ENCODE data around the gene PLCH2.

PLCH2 gene

DNA sequence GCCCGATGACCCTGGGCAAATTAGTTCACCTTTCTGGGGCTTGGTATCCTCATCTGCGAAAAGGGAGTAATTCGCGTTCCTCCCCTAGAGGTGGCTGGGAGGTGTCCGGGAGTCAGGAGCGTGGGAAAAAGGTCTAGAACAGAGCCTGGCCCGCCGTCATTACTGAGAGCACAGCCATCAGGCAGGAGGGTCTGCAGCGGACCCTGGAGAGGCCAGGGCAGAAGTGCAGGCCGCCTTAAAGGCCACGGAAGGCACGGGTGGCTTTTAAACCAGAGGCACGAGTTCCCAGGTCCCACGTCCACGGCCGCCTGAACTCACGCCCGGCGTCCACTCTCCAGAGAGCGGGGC is 49.5 kb downstream of the PLCH2 start:
- Histone ChIP-seq H3K9ac (ENCODE audit: low read depth in 1 of 2, low read length in 2 of 2) (peak overlapping the region; percentile 74 to 80), H3K36me3 (ENCODE audit: control insufficient read depth in 2 of 2, insufficient read depth in 2 of 2, low read length in 2 of 2) (peaks cover 6 to 11% of the 10 kb centered on the region in 2 donors), H3K4me3 (ENCODE audit: low read length in 2 of 2) (peak overlapping the region; percentile 80 to 83), H3K27ac (ENCODE audit: low read depth in 2 of 2, low read length in 2 of 2) (peak overlapping the region in 1 of 2 donors; percentile 53), H3K27me3 (ENCODE audit: control insufficient read depth in 2 of 2, insufficient read depth in 2 of 2, low read length in 2 of 2) (no peaks in the 10 kb centered on the region), H3K9me3 (ENCODE audit: control insufficient read depth in 2 of 2, low read length in 2 of 2) (no peaks in the 10 kb centered on the region), H3K4me1 (ENCODE audit: control insufficient read depth in 2 of 2, insufficient read depth in 2 of 2, low read length in 2 of 2) (peaks cover 32 to 35% of the 10 kb centered on the region in 2 donors)

- H3K27me3 ChIP-seq (ENCODE audit: control insufficient read depth in 2 of 2, insufficient read depth in 2 of 2, low read length in 2 of 2), result peaks cover 0 to 3% of the 10 kb centered on the region in 2 donors
- H3K4me3 ChIP-seq (ENCODE audit: low read length in 2 of 2), result peak within 1 kb of the TSS; percentile 80 to 83
- H3K9ac ChIP-seq (ENCODE audit: low read depth in 1 of 2, low read length in 2 of 2), result peak within 1 kb of the TSS; percentile 74 to 80
- H3K9me3 ChIP-seq (ENCODE audit: control insufficient read depth in 2 of 2, low read length in 2 of 2), result no peaks in the 10 kb centered on the region
- H3K4me1 ChIP-seq (ENCODE audit: control insufficient read depth in 2 of 2, insufficient read depth in 2 of 2, low read length in 2 of 2), result peaks cover 38 to 41% of the 10 kb centered on the region in 2 donors
- peak within 1 kb of the TSS; percentile 53 to 65 for H3K27ac ChIP-seq (ENCODE audit: low read depth in 2 of 2, low read length in 2 of 2)
- H3K36me3 ChIP-seq (ENCODE audit: control insufficient read depth in 2 of 2, insufficient read depth in 2 of 2, low read length in 2 of 2), result peaks cover 0 to 5% of the 10 kb centered on the region in 2 donors
Measured at GRCh38 chr1:2525920-2526823, 50.1 kb downstream of the PLCH2 start, which contains the start of gene PANK4. Gene PANK4, minus strand, starts transcription at chr1:2526596. Its CDS starts 9 bp downstream, at chr1:2526587.

DNA sequence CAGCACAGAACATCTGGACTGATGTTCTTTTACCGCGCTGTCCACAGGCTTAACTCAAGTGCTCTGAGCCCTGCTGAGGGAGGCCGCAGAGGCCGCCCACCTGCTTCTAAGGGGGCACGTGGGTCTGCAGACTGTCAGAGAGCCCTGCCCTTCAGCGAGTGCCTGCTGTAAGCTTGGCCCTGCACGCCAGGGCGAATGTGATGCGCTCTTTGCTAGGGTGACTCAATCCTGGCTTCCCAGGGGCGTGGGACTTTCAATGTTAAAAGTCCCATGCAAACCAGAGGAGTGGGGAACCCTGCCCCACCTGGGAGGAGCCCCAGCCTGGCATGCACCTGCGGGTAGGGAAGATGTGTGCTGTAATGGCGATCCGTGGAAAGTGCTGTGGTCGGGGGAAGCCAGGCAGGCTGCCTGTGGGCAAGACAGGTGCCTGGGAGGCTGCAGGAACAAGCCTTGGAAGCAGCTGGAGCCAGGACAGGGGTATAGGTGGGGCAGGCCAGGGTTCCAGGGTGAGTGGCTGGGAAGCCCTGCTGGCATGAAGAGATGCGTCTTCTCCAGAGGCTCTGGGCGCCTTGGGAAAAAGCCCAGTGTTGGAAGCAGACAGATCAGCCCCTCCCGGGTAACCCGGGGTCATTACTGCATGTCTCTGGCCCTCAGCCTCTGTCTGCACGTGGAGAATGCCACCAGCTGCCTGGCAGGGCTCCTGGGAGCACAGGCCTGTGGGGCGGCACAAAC is 50.9 kb downstream of the PLCH2 start:
- no peak overlapping the region for H3K27ac ChIP-seq (ENCODE audit: low read depth in 2 of 2, low read length in 2 of 2)
- no peaks in the 10 kb centered on the region for H3K36me3 ChIP-seq (ENCODE audit: control insufficient read depth in 2 of 2, insufficient read depth in 2 of 2, low read length in 2 of 2)
- peak overlapping the region in 1 of 2 donors; percentile 41 for H3K4me3 ChIP-seq (ENCODE audit: low read length in 2 of 2)
- H3K9ac ChIP-seq (ENCODE audit: low read depth in 1 of 2, low read length in 2 of 2), result no peak overlapping the region
- no peaks in the 10 kb centered on the region for H3K9me3 ChIP-seq (ENCODE audit: control insufficient read depth in 2 of 2, low read length in 2 of 2)
- peaks cover 40 to 45% of the 10 kb centered on the region in 2 donors for H3K4me1 ChIP-seq (ENCODE audit: control insufficient read depth in 2 of 2, insufficient read depth in 2 of 2, low read length in 2 of 2)
- peaks cover 4 to 10% of the 10 kb centered on the region in 2 donors for H3K27me3 ChIP-seq (ENCODE audit: control insufficient read depth in 2 of 2, insufficient read depth in 2 of 2, low read length in 2 of 2)

GRCh38 chr1:2527556-2527860 is 51.4 kb downstream of the PLCH2 start:
- Histone ChIP-seq H3K4me1 (ENCODE audit: control insufficient read depth in 2 of 2, insufficient read depth in 2 of 2, low read length in 2 of 2) (peaks cover 40 to 45% of the 10 kb centered on the region in 2 donors), H3K27ac (ENCODE audit: low read depth in 2 of 2, low read length in 2 of 2) (no peak overlapping the region), H3K4me3 (ENCODE audit: low read length in 2 of 2) (no peak overlapping the region), H3K27me3 (ENCODE audit: control insufficient read depth in 2 of 2, insufficient read depth in 2 of 2, low read length in 2 of 2) (peaks cover 4 to 12% of the 10 kb centered on the region in 2 donors), H3K36me3 (ENCODE audit: control insufficient read depth in 2 of 2, insufficient read depth in 2 of 2, low read length in 2 of 2) (no peaks in the 10 kb centered on the region), H3K9me3 (ENCODE audit: control insufficient read depth in 2 of 2, low read length in 2 of 2) (no peaks in the 10 kb centered on the region), H3K9ac (ENCODE audit: low read depth in 1 of 2, low read length in 2 of 2) (no peak overlapping the region)

DNA sequence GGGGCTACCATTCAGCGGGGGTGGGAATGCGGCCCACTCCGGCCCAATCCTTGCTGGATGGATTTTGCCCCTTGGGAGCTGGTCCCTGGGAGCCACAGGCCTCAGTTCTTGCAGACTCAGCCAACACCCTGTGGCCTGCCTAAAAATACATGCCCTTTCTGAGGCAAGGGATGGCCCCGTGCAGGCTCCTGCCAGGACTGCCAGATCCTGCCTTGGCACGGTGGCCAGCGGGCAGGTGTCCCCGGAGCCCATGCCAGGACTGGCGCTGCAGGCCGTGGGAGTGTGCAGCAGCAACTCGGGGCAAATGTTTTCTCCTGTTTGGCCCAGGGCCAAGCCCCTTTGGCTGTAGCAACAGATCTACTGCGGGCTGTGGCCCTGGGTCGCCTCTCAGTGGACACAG is 51.9 kb downstream of the PLCH2 start:
- no peaks in the 10 kb centered on the region for H3K9me3 ChIP-seq (ENCODE audit: control insufficient read depth in 2 of 2, low read length in 2 of 2)
- H3K27ac ChIP-seq (ENCODE audit: low read depth in 2 of 2, low read length in 2 of 2), result no peak overlapping the region
- H3K36me3 ChIP-seq (ENCODE audit: control insufficient read depth in 2 of 2, insufficient read depth in 2 of 2, low read length in 2 of 2), result no peaks in the 10 kb centered on the region
- H3K4me3 ChIP-seq (ENCODE audit: low read length in 2 of 2), result no peak overlapping the region
- H3K27me3 ChIP-seq (ENCODE audit: control insufficient read depth in 2 of 2, insufficient read depth in 2 of 2, low read length in 2 of 2), result peaks cover 5 to 12% of the 10 kb centered on the region in 2 donors
- H3K9ac ChIP-seq (ENCODE audit: low read depth in 1 of 2, low read length in 2 of 2), result no peak overlapping the region
- peaks cover 40 to 45% of the 10 kb centered on the region in 2 donors for H3K4me1 ChIP-seq (ENCODE audit: control insufficient read depth in 2 of 2, insufficient read depth in 2 of 2, low read length in 2 of 2)

DNA sequence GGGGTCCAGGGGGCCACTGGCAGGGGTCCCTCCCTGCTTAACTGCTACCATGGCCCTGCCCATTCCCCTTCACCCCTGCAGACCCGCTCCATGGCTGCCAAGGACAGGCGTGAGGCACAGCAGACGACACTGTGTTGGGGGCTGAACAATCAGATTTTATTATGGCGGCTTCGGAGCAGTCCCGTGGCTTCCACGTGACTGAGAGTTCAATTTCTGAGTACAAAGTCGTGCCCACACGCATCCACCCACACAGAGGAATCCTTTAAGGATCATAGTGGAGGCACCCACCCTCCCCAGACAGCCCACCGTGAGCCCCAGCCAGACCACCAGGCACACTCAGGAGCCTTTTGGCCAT is 52.5 kb downstream of the PLCH2 start:
- Histone ChIP-seq H3K27me3 (ENCODE audit: control insufficient read depth in 2 of 2, insufficient read depth in 2 of 2, low read length in 2 of 2) (peaks cover 7 to 12% of the 10 kb centered on the region in 2 donors), H3K4me1 (ENCODE audit: control insufficient read depth in 2 of 2, insufficient read depth in 2 of 2, low read length in 2 of 2) (peaks cover 40 to 43% of the 10 kb centered on the region in 2 donors), H3K36me3 (ENCODE audit: control insufficient read depth in 2 of 2, insufficient read depth in 2 of 2, low read length in 2 of 2) (no peaks in the 10 kb centered on the region), H3K4me3 (ENCODE audit: low read length in 2 of 2) (peak overlapping the region in 1 of 2 donors; percentile 20), H3K9me3 (ENCODE audit: control insufficient read depth in 2 of 2, low read length in 2 of 2) (no peaks in the 10 kb centered on the region), H3K27ac (ENCODE audit: low read depth in 2 of 2, low read length in 2 of 2) (peak overlapping the region in 1 of 2 donors; percentile 58), H3K9ac (ENCODE audit: low read depth in 1 of 2, low read length in 2 of 2) (peak overlapping the region in 1 of 2 donors; percentile 51)

DNA sequence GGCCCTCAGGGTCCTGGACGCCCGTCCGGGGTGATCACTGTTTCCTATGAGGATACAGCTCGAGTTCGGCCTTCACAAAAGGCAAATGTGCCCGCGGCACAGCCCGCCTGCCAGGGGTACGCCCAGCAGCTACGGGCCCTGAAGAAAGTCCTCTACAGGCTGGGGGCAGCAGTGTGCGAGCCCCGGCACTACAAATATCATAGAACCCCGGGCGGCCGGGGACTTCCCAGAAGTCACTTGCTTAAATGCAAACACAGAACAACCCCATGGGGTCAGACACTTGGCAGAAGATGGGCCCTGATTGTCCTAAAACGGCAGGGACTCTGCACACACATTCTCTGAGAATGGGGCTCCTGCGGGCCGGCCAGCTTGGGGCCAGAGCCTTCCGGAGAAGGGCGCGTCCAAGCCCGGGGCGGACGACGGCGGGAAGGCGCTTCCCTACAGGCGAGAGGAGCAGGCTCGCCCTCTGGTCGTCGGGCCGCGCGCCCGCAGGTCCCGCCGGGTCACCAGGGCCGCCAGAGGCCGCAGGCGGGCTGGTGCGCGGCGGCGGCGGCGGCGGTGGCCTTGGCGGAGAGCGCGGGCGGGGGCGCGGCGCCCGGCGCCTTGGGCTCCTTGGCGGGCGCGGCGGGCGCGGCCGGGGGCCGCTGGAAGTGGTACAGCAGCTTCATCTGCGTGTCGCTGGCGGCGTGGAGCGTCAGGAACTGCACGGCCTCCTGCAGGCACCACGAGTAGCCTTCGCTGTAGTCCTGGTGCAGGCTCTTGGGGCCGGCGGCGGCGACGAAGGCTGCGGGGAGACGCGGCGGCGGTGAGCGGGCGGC is 53.1 kb downstream of the PLCH2 start:
- no peaks in the 10 kb centered on the region for H3K36me3 ChIP-seq (ENCODE audit: control insufficient read depth in 2 of 2, insufficient read depth in 2 of 2, low read length in 2 of 2)
- H3K9ac ChIP-seq (ENCODE audit: low read depth in 1 of 2, low read length in 2 of 2), result peak overlapping the region; percentile 32 to 51
- H3K27ac ChIP-seq (ENCODE audit: low read depth in 2 of 2, low read length in 2 of 2), result peak overlapping the region; percentile 58 to 62
- peaks cover 7 to 12% of the 10 kb centered on the region in 2 donors for H3K27me3 ChIP-seq (ENCODE audit: control insufficient read depth in 2 of 2, insufficient read depth in 2 of 2, low read length in 2 of 2)
- H3K4me1 ChIP-seq (ENCODE audit: control insufficient read depth in 2 of 2, insufficient read depth in 2 of 2, low read length in 2 of 2), result peaks cover 40 to 43% of the 10 kb centered on the region in 2 donors
- H3K4me3 ChIP-seq (ENCODE audit: low read length in 2 of 2), result peak overlapping the region; percentile 37 to 41
- H3K9me3 ChIP-seq (ENCODE audit: control insufficient read depth in 2 of 2, low read length in 2 of 2), result no peaks in the 10 kb centered on the region

GRCh38 chr1:2529784-2530512 is 53.9 kb downstream of the PLCH2 start, which contains the start of gene HES5:
Gene HES5, minus strand, starts transcription at chr1:2530263. Its CDS starts 99 bp downstream, at chr1:2530164.
- H3K27ac ChIP-seq (ENCODE audit: low read depth in 2 of 2, low read length in 2 of 2), result peak within 1 kb of the TSS; percentile 62 to 75
- peaks cover 40 to 45% of the 10 kb centered on the region in 2 donors for H3K4me1 ChIP-seq (ENCODE audit: control insufficient read depth in 2 of 2, insufficient read depth in 2 of 2, low read length in 2 of 2)
- H3K36me3 ChIP-seq (ENCODE audit: control insufficient read depth in 2 of 2, insufficient read depth in 2 of 2, low read length in 2 of 2), result no peaks in the 10 kb centered on the region
- peaks cover 7 to 12% of the 10 kb centered on the region in 2 donors for H3K27me3 ChIP-seq (ENCODE audit: control insufficient read depth in 2 of 2, insufficient read depth in 2 of 2, low read length in 2 of 2)
- no peaks in the 10 kb centered on the region for H3K9me3 ChIP-seq (ENCODE audit: control insufficient read depth in 2 of 2, low read length in 2 of 2)
- peak within 1 kb of the TSS; percentile 48 to 52 for H3K4me3 ChIP-seq (ENCODE audit: low read length in 2 of 2)
- peak within 1 kb of the TSS; percentile 47 to 58 for H3K9ac ChIP-seq (ENCODE audit: low read depth in 1 of 2, low read length in 2 of 2)
